IPS-18a (cell line): ENCODE data around the gene KRT81.

Experiments used
- H3K27ac ChIP-seq: one replicate; pipeline ENCODE4 v1.5.1; 2013; ENCODE audit warnings: low read length
- H3K27me3 ChIP-seq: one replicate; pipeline ENCODE4 v1.6.1; 2013; ENCODE audit warnings: mild to moderate bottlenecking, low read length; ENCODE audit not compliant: control insufficient read depth, insufficient read depth
- H3K36me3 ChIP-seq: one replicate; pipeline ENCODE4 v1.6.1; 2013; ENCODE audit warnings: low read depth, low read length; ENCODE audit not compliant: control insufficient read depth
- H3K4me1 ChIP-seq: one replicate; pipeline ENCODE4 v1.6.1; 2013; ENCODE audit warnings: low read depth, low read length; ENCODE audit not compliant: control insufficient read depth
- H3K4me3 ChIP-seq: one replicate; pipeline ENCODE4 v1.5.1; 2013; ENCODE audit warnings: low read length
- H3K9ac ChIP-seq: one replicate; pipeline ENCODE4 v1.6.1; 2013; ENCODE audit warnings: mild to moderate bottlenecking, low read length, moderate library complexity
- H3K9me3 ChIP-seq: one replicate; pipeline ENCODE4 v1.6.1; 2013; ENCODE audit warnings: low read depth, low read length; ENCODE audit not compliant: control insufficient read depth

KRT81 gene

DNA sequence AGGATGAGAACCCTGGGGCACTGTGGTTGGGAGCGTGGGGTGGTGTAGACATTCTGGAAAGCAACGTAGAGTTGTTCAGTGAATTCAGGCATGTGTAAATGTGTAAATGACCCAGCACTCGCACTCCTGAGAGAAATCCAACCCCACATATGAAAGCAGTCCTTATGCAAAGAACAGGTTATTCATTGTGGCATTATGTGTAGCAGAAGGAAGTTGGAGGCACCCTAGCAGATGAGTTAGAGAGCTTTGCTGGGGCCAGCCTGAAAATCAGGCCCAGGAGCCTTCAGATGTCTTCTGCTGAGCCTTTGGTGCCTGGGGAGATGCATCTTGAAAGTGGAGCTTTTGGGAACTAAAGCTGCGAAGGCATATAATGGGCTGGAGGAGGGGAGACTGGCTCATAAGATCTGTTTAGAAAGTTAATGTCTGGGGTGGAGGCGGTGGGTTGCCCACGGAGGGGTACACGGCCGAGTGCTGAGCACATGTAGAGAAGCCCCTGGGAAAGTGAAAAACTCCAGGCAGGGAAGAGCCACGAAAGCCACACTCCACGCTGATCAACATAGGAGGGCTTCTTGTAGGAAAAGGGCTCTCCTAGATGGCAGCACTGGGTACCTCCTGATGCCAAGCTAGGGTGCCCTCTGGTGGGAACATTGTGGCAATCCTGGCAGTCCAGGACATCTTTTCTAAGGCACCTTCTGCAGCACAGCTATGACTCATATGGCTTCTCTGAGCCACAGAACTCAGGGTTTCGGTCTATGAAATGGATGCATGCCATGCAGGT, 35.9 kb upstream of the KRT81 start:
- H3K9ac ChIP-seq, result no peak overlapping the region
- H3K27me3 ChIP-seq, result no peaks in the 10 kb centered on the region
- H3K9me3 ChIP-seq, result no peaks in the 10 kb centered on the region
- H3K4me3 ChIP-seq, result no peak overlapping the region
- no peaks in the 10 kb centered on the region for H3K4me1 ChIP-seq
- no peaks in the 10 kb centered on the region for H3K36me3 ChIP-seq
- no peak overlapping the region for H3K27ac ChIP-seq

DNA sequence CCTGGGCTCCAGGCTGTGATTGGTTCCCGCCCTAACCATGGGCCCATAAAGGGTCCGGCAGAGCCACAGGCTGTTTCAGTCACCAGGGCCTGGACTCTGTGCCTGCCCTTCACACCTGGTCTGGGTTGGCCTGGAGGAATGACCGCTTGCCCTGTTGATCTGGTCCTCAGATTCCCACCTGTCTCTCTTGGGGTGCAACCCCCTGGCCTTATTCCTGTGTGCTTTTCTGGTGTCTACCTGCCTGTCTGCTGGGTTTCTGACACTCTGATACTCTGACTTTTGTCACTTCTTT, 32.8 kb upstream of the KRT81 start:
- no peaks in the 10 kb centered on the region for H3K36me3 ChIP-seq
- no peaks in the 10 kb centered on the region for H3K27me3 ChIP-seq

DNA sequence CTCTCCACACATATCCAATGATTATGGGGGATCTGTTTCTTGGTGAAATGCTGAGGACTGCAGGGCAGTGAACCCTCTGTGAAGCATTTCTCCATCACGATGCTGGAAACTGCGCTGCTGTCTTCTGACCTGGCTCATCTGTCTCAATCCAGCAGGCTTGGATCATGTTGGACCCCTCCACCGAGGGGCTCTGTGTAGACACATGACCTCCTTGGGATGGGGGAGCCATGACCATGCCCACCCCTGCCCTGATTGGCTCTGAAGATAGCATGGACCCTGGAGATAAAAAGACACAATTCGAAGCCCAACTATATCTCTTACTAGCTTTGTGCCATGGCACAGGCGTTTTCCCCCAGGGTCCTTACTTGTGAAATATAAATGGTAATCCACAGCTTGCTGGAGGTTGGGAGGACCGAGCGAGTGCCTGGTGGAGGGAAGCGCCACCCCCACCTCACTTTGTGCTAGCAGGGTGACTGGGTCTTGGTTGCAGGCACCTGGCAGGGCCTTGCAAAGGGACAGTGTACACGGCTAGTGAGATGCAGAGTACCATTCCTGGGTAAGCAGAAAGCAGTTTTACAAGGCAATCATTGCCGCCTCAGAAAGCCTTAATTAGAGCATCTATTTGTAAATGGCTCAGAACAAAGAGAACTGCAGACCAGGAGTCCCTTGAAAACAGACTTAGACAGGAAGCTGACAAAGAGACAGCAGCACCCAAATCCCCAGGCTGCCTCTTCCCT, 32.2 kb upstream of the KRT81 start:
- Histone ChIP-seq H3K9me3 (no peaks in the 10 kb centered on the region), H3K27ac (no peak overlapping the region), H3K4me3 (no peak overlapping the region), H3K27me3 (no peaks in the 10 kb centered on the region), H3K36me3 (no peaks in the 10 kb centered on the region), H3K4me1 (no peaks in the 10 kb centered on the region), H3K9ac (no peak overlapping the region)

More for the DNA sequence above, 32.8 kb upstream of the KRT81 start:
- H3K27ac ChIP-seq, result no peak overlapping the region
- no peak overlapping the region for H3K4me3 ChIP-seq
- no peaks in the 10 kb centered on the region for H3K4me1 ChIP-seq
- no peak overlapping the region for H3K9ac ChIP-seq
- H3K9me3 ChIP-seq, result no peaks in the 10 kb centered on the region

DNA sequence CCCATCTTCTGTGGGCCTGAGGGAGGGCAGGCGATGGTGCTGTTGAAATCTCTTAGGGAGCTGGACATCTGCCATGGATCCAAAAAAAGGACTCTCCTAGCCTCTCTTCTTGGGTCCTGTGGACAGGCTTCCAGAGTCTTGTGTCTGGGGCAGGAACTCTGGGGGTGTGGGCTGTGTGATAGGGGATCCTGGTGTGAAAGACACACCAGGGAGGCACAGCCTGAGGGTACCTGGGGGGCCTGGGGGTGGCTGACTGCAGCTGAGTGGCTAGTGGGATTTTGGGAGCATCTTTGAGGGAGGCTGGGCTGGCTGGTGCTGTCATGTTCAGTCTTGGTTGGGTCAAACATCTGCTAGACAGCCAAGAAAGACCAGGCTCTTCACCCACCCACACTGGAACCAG, 31.7 kb upstream of the KRT81 start:
- no peak overlapping the region for H3K9ac ChIP-seq
- no peak overlapping the region for H3K4me3 ChIP-seq
- no peak overlapping the region for H3K27ac ChIP-seq
- H3K27me3 ChIP-seq, result no peaks in the 10 kb centered on the region
- no peaks in the 10 kb centered on the region for H3K9me3 ChIP-seq
- H3K36me3 ChIP-seq, result no peaks in the 10 kb centered on the region
- H3K4me1 ChIP-seq, result no peaks in the 10 kb centered on the region

DNA sequence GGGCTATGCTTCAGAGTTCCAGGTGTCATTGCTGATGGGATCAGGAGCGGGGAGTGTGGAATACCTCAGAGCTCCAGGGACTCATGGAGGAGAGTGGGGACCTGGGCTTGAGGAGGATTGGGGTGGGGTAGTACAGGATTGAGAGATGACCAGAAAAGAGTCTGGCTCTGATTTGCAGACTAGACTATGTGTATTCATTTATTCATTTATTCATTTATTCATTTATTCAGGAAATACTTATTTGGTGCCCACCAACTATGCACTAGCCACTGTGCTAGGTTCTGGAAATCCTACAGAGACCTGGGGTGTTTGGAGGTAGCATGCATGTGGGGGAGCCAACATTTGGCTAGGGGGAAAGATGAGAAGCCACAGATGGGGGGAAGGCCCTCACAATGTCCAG, 30.7 kb upstream of the KRT81 start:
- no peaks in the 10 kb centered on the region for H3K9me3 ChIP-seq
- no peaks in the 10 kb centered on the region for H3K27me3 ChIP-seq
- H3K4me1 ChIP-seq, result no peaks in the 10 kb centered on the region
- H3K4me3 ChIP-seq, result no peak overlapping the region
- H3K9ac ChIP-seq, result no peak overlapping the region
- no peaks in the 10 kb centered on the region for H3K36me3 ChIP-seq
- H3K27ac ChIP-seq, result no peak overlapping the region

DNA sequence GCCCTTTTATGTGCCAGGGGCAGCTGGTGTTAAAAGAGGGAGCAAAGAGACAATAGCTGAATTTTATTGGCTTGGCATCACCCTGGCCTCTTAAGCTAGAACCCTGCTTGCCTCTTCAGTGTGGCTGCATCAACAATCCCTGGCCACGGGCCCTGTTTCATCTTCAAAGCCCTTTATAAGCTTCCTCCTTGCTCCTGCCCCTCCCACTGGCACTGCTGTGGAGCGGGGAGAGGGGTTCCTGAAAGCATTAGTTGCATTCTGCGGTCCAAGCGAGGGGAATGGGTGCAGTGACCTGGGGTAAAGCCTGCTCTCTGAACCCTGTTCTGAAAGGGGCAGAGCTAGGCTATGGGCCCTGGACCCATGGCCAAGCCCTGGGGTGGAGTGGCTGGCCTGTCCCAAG, 30.1 kb upstream of the KRT81 start:
- H3K27me3 ChIP-seq, result no peaks in the 10 kb centered on the region
- H3K4me3 ChIP-seq, result no peak overlapping the region
- no peak overlapping the region for H3K27ac ChIP-seq

DNA sequence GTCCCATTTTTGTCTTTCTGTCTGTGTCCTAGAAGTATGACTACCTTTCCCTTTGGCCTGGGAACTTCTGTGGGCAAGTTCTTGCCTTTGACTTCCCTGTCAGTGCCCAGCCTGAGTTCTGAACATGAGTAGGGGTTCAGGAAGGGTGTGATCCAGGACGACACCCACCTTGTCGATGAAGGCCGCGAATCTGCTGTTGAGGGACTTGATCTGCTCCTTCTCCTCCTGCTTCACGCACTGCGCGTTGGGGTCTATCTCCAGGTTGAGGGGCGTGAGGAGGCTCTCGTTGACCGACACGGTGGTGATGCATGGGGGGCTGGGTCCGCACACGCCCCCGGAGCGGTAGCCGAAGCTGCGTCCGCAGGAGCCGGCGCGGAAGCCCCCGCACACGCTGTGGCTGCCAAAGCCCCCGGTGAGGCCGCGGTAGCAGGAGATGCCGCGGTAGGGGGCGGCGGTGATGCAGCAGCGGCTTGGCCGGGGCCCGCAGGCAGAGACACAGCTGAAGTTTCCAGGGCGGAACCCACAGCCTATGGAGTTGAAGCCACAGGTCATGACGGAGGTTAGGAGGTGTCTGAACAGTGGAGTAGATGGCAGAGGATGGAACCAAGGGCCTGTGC, 29.6 kb upstream of the KRT81 start, which contains the start of gene KRT83:
KRT83 (minus strand) TSS at position 615 of the 617 bp plus-strand sequence; CDS start at position 552, 63 bp downstream.
- Histone ChIP-seq H3K27ac (no peak within 1 kb of the TSS), H3K9ac (no peak within 1 kb of the TSS), H3K4me1 (no peaks in the 10 kb centered on the region), H3K9me3 (no peaks in the 10 kb centered on the region), H3K27me3 (no peaks in the 10 kb centered on the region), H3K36me3 (no peaks in the 10 kb centered on the region), H3K4me3 (no peak within 1 kb of the TSS)

More for the DNA sequence above, 30.1 kb upstream of the KRT81 start:
- Histone ChIP-seq H3K36me3 (no peaks in the 10 kb centered on the region), H3K9me3 (no peaks in the 10 kb centered on the region), H3K4me1 (no peaks in the 10 kb centered on the region), H3K9ac (no peak overlapping the region)

DNA sequence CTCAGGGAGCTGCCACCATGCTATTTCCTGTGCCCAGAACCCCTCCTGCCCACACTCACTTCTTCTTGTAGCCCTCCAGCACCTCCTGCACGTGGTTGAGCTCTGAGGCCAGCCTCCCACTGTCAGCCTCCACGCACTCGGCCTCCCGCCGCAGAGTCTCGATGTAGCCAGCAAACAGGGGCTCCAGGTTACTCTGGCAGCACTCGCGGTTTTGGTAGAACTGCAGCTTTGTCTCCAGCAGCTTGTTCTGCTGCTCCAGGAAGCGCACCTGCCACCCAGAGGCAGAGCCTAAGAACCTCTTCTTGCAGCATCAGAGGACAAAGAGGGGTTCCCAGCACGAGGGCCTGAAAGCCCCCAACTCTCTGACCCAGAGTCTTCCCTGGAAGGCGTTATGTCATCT, 27.8 kb upstream of the KRT81 start:
- Histone ChIP-seq H3K36me3 (no peaks in the 10 kb centered on the region), H3K4me1 (no peaks in the 10 kb centered on the region), H3K4me3 (no peak overlapping the region), H3K27me3 (no peaks in the 10 kb centered on the region), H3K9ac (no peak overlapping the region), H3K27ac (no peak overlapping the region), H3K9me3 (no peaks in the 10 kb centered on the region)

DNA sequence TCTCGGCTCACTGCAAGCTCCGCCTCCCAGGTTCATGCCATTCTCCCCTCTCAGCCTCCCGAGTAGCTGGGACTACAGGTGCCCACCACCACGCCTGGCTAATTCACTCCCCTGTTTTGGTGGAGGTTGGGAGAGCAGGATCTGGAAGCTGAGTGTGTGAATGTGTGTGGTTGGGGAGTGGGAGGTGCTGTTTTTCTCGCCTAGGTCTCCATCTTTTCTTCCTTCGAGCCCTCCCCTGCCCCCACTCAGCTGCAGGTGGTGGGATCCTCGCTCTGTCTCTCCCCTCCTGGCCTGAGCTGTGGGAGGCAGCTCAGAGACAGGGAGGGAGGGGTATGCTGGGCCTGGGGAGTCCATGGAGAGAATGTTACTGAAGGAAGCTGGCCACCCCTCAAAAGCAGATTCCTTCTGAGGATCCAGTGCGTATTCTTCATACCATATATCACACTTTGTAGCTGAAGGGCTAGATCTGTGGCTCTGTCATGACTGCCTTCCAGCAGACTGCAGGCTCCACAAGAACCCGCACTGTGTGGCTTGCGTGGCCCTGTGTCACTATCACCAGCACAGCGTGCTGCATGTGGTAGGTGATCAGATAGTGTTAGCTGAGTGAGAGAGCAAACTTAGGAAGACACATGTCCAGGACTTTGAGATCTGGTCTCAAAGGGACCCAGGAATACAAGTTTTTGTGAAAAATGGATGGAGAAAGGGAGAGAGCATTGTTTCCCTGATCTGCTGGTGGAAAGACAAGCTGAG, 27.1 kb upstream of the KRT81 start:
- no peaks in the 10 kb centered on the region for H3K36me3 ChIP-seq
- H3K4me3 ChIP-seq, result no peak overlapping the region
- H3K27ac ChIP-seq, result no peak overlapping the region
- H3K4me1 ChIP-seq, result no peaks in the 10 kb centered on the region
- H3K9me3 ChIP-seq, result no peaks in the 10 kb centered on the region
- no peaks in the 10 kb centered on the region for H3K27me3 ChIP-seq
- H3K9ac ChIP-seq, result no peak overlapping the region

DNA sequence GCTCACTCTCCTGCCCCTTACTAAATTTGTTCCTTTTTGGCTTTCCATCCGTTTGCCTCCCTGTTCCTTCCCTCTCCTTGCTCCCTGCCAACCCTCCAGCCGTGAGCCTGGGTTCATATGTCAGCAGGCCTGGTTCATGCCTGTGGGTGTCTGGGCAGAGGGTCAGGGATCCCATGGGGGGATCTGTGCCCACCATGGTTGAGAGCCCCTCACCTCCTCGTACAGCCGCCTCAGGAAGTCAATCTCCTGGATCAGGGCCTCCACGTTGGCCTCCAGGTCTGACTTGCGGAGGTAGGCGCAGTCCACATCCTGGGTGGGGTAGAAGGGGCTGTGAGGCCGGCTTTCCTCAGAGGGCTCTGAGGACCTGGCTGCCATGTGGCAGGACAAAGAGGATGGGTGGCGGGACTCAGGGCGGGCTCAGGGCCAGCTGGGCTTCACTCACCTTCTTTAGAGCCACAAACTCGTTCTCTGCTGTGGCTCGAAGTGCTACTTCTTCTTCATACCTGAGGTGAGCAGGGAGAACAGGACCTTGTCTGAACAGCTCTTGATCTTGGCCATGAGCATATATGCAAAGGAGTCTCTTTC, 26.2 kb upstream of the KRT81 start:
- Histone ChIP-seq H3K4me3 (no peak overlapping the region), H3K27ac (no peak overlapping the region), H3K4me1 (no peaks in the 10 kb centered on the region), H3K27me3 (no peaks in the 10 kb centered on the region), H3K9ac (no peak overlapping the region), H3K36me3 (no peaks in the 10 kb centered on the region), H3K9me3 (no peaks in the 10 kb centered on the region)

DNA sequence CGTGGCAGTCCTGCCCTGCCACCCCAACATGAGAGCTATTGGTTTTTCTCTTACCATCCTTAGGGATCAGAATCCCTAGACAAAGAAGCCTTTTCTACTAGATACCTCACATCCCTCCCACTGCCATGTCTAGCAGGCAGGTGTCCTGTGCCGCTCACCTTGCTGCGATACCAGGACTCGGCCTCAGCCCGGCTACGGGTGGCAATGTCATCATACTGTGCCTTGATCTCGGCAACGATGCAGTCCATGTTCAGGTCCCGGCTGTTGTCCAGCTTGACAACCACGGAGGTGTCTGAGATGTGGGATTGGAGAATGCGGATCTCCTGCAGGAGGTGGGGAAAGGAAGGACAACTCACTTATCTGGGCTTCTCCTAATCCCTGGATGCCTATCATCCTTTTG, 25.4 kb upstream of the KRT81 start:
- Histone ChIP-seq H3K27me3 (no peaks in the 10 kb centered on the region), H3K9me3 (no peaks in the 10 kb centered on the region), H3K9ac (no peak overlapping the region)

More for the DNA sequence above, 25.4 kb upstream of the KRT81 start:
- Histone ChIP-seq H3K27ac (no peak overlapping the region), H3K4me1 (no peaks in the 10 kb centered on the region), H3K4me3 (no peak overlapping the region), H3K36me3 (no peaks in the 10 kb centered on the region)
